WTC11 (cell line): Measurements from ENCODE around the gene TCN2. TPM values are rescaled to one million over a fixed set of nuclear protein-coding genes. Genes with fewer than 3 reads are reported as not detected.

ENCODE experiments used
- ATAC-seq: fragments of 200-7000 bp; cut with Tn5 transposase; 2 replicates; pipeline ENCODE4 v1.10.0; 2021; ENCODE audit warnings: mild to moderate bottlenecking, moderate library complexity
- CTCF ChIA-PET: fragments of 300-600 bp; sonication (Branson Sonifier 250); formaldehyde crosslinking; loops from one replicate; lab custom pipeline; 2021; ENCODE audit warnings: antibody characterized with exemption; lab: Charles Lee
- POLR2A ChIA-PET: fragments of 350-600 bp; sonication (Branson Sonifier 250); formaldehyde crosslinking; loops from one replicate; lab custom pipeline; 2021; ENCODE audit warnings: antibody characterized with exemption; lab: Charles Lee
- DNase-seq: peaks from one replicate; pipeline ENCODE4 v3.0.0; 2021; ENCODE audit warnings: low spot score
- H3K27ac Mint-ChIP-seq: 2 replicates; pipeline ENCODE4 v1.8.0; 2021; ENCODE audit warnings: mixed read lengths
- H3K27me3 Mint-ChIP-seq: 2 replicates; pipeline ENCODE4 v1.8.0; 2021; ENCODE audit warnings: low read depth, mild to moderate bottlenecking, moderate library complexity, mixed read lengths
- H3K36me3 Mint-ChIP-seq: 2 replicates; pipeline ENCODE4 v1.8.0; 2021; ENCODE audit warnings: mixed read lengths
- H3K4me1 Mint-ChIP-seq: 2 replicates; pipeline ENCODE4 v1.8.0; 2022; ENCODE audit warnings: mixed read lengths
- H3K4me3 Mint-ChIP-seq: 2 replicates; pipeline ENCODE4 v1.8.0; 2021; ENCODE audit warnings: mild to moderate bottlenecking, moderate library complexity, mixed read lengths
- H3K9me3 Mint-ChIP-seq: 2 replicates; pipeline ENCODE4 v1.8.0; 2021; ENCODE audit warnings: mixed read lengths
- E2F4 ChIP-seq: sonication (generic); formaldehyde crosslinking; IDR thresholded peaks from 2 replicates; pipeline ENCODE4 v1.8.1; 2022; ENCODE audit warnings: low read depth, mild to moderate bottlenecking, moderate library complexity, missing genetic modification reagents, borderline replicate concordance
- E2F5 ChIP-seq: sonication (generic); formaldehyde crosslinking; IDR thresholded peaks from 2 replicates; pipeline ENCODE4 v1.8.1; 2022; ENCODE audit warnings: mild to moderate bottlenecking, moderate library complexity, missing genetic modification reagents
- NFATC4 ChIP-seq: fragments of 250-450 bp; sonication (Bioruptor Pico); IDR thresholded peaks from 2 replicates; pipeline ENCODE4 v1.9.0; 2021; ENCODE audit warnings: mild to moderate bottlenecking
- PRDM15 ChIP-seq: sonication (generic); formaldehyde crosslinking; IDR thresholded peaks from 2 replicates; pipeline ENCODE4 v1.8.0; 2022; ENCODE audit warnings: missing genetic modification reagents
- ZNF138 ChIP-seq: sonication (generic); formaldehyde crosslinking; conservative IDR thresholded peaks from 2 replicates; pipeline ENCODE4 v1.8.1; 2022; ENCODE audit warnings: mild to moderate bottlenecking, moderate library complexity, missing genetic modification reagents
- ZSCAN18 ChIP-seq: fragments of 250-450 bp; sonication (Bioruptor Pico); IDR thresholded peaks from 2 replicates; pipeline ENCODE4 v2.1.2; 2022; ENCODE audit warnings: mild to moderate bottlenecking, moderate library complexity
- total RNA-seq: library from RNA; stranded (reverse); gene quantifications from 3 replicates; pipeline ENCODE4 v1.2.3, GENCODE V29; 2021

Gene TCN2
- total RNA-seq, 1 experiment from 2014 or later: 39.0 TPM

GRCh38 chr22:30573594-30574094 lies 33.3 kb upstream of the TCN2 start:
- CTCF ChIA-PET: interaction anchor here (0.6 to 2.0 kb wide), 5 partner anchors 9 to 763 kb away, joined by 3 to 8 read pairs (median 5); no protein-coding TSS in a partner anchor
- DNase-seq: no peak
- H3K36me3 Mint-ChIP-seq: peaks cover 16% of the 10 kb centered on the region
- POLR2A ChIA-PET: no interaction called here
- H3K4me3 Mint-ChIP-seq: peak overlapping the region; percentile 62
- no peak overlapping the region; the same call in 1 of the 2 replicates for H3K27ac Mint-ChIP-seq
- peak; percentile 2; the same call in 1 of the 2 replicates for ATAC-seq
- TF ChIP-seq ZSCAN18 (no peak), PRDM15 (CRISPR knock-in tag) (no peak), ZNF138 (no peak)
- H3K9me3 Mint-ChIP-seq: no peaks in the 10 kb centered on the region
- peaks cover 12% of the 10 kb centered on the region for H3K4me1 Mint-ChIP-seq
- no peaks in the 10 kb centered on the region for H3K27me3 Mint-ChIP-seq

- H3K4me1 Mint-ChIP-seq: peaks cover 12% of the 10 kb centered on the region
- no peaks in the 10 kb centered on the region for H3K27me3 Mint-ChIP-seq
- H3K36me3 Mint-ChIP-seq: peaks cover 23% of the 10 kb centered on the region
- ChIA-PET CTCF (interaction anchor here (0.6 to 2.0 kb wide), 9 partner anchors 12 to 764 kb away, joined by 3 to 8 read pairs (median 4); no protein-coding TSS in a partner anchor), POLR2A (no interaction called here)
- no peak within 1 kb of the TSS; the same call in 1 of the 2 replicates for H3K27ac Mint-ChIP-seq
- H3K4me3 Mint-ChIP-seq: peak within 1 kb of the TSS; percentile 75
- H3K9me3 Mint-ChIP-seq: no peaks in the 10 kb centered on the region
- ATAC-seq: peak; percentile 76
- peak; percentile 61 for DNase-seq
- no peak for TF ChIP-seq PRDM15 (CRISPR knock-in tag)
- TF ChIP-seq E2F5: peak; percentile 25; the same call in 1 of the 2 replicates
Observed at GRCh38 chr22:30574095-30574981, 32.6 kb upstream of the TCN2 start, which contains the start of gene GAL3ST1. TSS of gene GAL3ST1 (minus strand) at chr22:30574665. CDS start at chr22:30557392, 17,273 bp downstream.

- Mint-ChIP-seq H3K4me1 (peaks cover 12% of the 10 kb centered on the region), H3K36me3 (peaks cover 31% of the 10 kb centered on the region), H3K27me3 (no peaks in the 10 kb centered on the region), H3K27ac (no peak overlapping the region), H3K9me3 (no peaks in the 10 kb centered on the region), H3K4me3 (peak overlapping the region; percentile 75)
- ATAC-seq (peak; percentile 22), DNase-seq (no peak)
- POLR2A ChIA-PET: no interaction called here
- CTCF ChIA-PET: interaction anchor here (0.6 to 2.0 kb wide), 9 partner anchors 13 to 149 kb away, joined by 3 to 8 read pairs (median 4); no protein-coding TSS in a partner anchor
- TF ChIP-seq E2F4 (CRISPR knock-in tag): 0 out of 2 replicates have a peak, but pooled peaks have one; percentile 5
- no peak for TF ChIP-seq NFATC4 (CRISPR knock-in tag)
Observed at GRCh38 chr22:30574997-30575671, 31.8 kb upstream of the TCN2 start.
